Esophagus muscularis mucosa (tissue), 3 donors: ENCODE data around the gene TMEM263.

Experiments
- POLR2AphosphoS5 ChIP-seq, 2 donors: sonication (generic); formaldehyde crosslinking; IDR thresholded peaks; one replicate each; pipeline ENCODE4 v1.6.1; 2017; ENCODE audit warnings: antibody characterized with exemption in 2 of 2
- TF ChIP-seq, protein P1 (sequence below), 3 experiments: fragments of 200-600 bp in 2 of 3; fragments of 450-650 bp in 1 of 3; sonication (generic) in 2 of 3; IDR thresholded peaks; one replicate each; pipeline ENCODE4 v1.5.1; 2017 to 2019; ENCODE audit warnings: antibody characterized with exemption in 3 of 3, mild to moderate bottlenecking in 2 of 3, moderate library complexity in 1 of 3

DNA sequence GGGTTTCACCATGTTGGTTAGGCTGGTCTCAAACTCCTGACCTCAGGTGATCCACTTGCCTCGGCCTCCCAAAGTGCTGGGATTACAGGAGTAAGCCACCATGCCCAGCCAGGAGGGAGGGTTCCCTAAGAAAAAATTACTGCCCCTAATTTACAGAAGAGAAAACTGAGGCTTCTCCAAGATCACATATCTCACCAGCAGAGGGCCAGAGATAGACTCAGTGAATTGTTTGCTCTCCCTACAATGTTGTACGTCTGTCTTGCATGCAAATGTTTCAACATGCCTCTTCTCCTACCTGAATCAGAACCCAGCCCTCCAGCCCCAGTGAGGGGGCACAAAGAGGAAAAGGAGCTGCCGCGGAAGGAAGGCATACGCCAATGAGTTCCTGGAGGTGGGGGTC is 48.3 kb upstream of the TMEM263 start:
- TF ChIP-seq, protein P1, sequence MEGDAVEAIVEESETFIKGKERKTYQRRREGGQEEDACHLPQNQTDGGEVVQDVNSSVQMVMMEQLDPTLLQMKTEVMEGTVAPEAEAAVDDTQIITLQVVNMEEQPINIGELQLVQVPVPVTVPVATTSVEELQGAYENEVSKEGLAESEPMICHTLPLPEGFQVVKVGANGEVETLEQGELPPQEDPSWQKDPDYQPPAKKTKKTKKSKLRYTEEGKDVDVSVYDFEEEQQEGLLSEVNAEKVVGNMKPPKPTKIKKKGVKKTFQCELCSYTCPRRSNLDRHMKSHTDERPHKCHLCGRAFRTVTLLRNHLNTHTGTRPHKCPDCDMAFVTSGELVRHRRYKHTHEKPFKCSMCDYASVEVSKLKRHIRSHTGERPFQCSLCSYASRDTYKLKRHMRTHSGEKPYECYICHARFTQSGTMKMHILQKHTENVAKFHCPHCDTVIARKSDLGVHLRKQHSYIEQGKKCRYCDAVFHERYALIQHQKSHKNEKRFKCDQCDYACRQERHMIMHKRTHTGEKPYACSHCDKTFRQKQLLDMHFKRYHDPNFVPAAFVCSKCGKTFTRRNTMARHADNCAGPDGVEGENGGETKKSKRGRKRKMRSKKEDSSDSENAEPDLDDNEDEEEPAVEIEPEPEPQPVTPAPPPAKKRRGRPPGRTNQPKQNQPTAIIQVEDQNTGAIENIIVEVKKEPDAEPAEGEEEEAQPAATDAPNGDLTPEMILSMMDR (IDR thresholded peaks at IDR 0.05): no peak
- no peak for TF ChIP-seq POLR2AphosphoS5 (IDR thresholded peaks at IDR 0.05)
